Kidney (tissue), 14 donors: ENCODE results near the gene COL6A2. TPM values are rescaled to one million over a fixed set of nuclear protein-coding genes. Genes with fewer than 3 reads are reported as not detected.

ENCODE experiments used
- DNase-seq, 5 donors: peaks; one replicate each; pipeline ENCODE4 v3.0.0-alpha.2; 2013 to 2020
- FAIRE-seq: peaks from 2 replicates; lab custom pipeline; 2012; peaks lifted over from hg19 to GRCh38; lab: Jason Lieb, UNC
- H3K27ac ChIP-seq, 2 donors: one replicate each; pipeline ENCODE4 v1.7.0; 2013; ENCODE audit warnings: low read depth in 2 of 2, low read length in 2 of 2, inconsistent platforms in 1 of 2
- H3K27me3 ChIP-seq: one replicate; pipeline ENCODE4 v1.7.1; 2013; ENCODE audit warnings: low read length, inconsistent platforms; ENCODE audit not compliant: control insufficient read depth, insufficient read depth
- H3K36me3 ChIP-seq, 3 donors: one replicate each; pipeline versions ENCODE4 v1.7.0 to v1.7.1; 2013; ENCODE audit warnings: low read length in 3 of 3, control low read depth in 1 of 3, inconsistent platforms in 1 of 3; ENCODE audit not compliant: insufficient read depth in 3 of 3, control insufficient read depth in 2 of 3
- H3K4me1 ChIP-seq, 3 donors: one replicate each; pipeline versions ENCODE4 v1.7.0 to v1.7.1; 2013; ENCODE audit warnings: low read length in 3 of 3, inconsistent platforms in 1 of 3, low read depth in 1 of 3; ENCODE audit not compliant: control insufficient read depth in 2 of 3, insufficient read depth in 2 of 3
- H3K4me3 ChIP-seq, 3 donors: one replicate each; pipeline versions ENCODE4 v1.7.0 to v1.8.1; 2013; ENCODE audit warnings: low read length in 3 of 3, control low read depth in 1 of 3, inconsistent platforms in 1 of 3
- H3K9ac ChIP-seq, 3 donors: one replicate each; pipeline versions ENCODE4 v1.7.0 to v1.7.1; 2013; ENCODE audit warnings: low read length in 3 of 3, control low read depth in 1 of 3, inconsistent platforms in 1 of 3
- H3K9me3 ChIP-seq, 3 donors: one replicate each; pipeline versions ENCODE4 v1.7.0 to v1.7.1; 2013; ENCODE audit warnings: low read length in 3 of 3, control low read depth in 1 of 3, inconsistent platforms in 1 of 3; ENCODE audit not compliant: control insufficient read depth in 2 of 3, insufficient read depth in 1 of 3
- CTCF ChIP-seq: IDR thresholded peaks from 3 replicates; pipeline ENCODE4 v1.5.1; 2012; ENCODE audit warnings: mild to moderate bottlenecking, moderate library complexity, borderline replicate concordance; ENCODE audit not compliant: insufficient read depth; ENCODE audit errors: extremely low read depth
- intact Hi-C: fragments of 100-400 bp; cut with DNase I; formaldehyde crosslinking; loops from one replicate; pipeline ENCODE4 v1.11.1; 2022
- polyA plus RNA-seq: library from polyadenylated mRNA; stranded (reverse); fragments of 350-450 nt; fragmentation: Illumina TruSeq; extraction: RNeasy Lipid Tissue Mini Kit (QIAGEN cat#74804); gene quantifications from one replicate; pipeline ENCODE4 v1.2.3, GENCODE V29; 2014; ENCODE audit warnings: low read depth, low replicate concordance; ENCODE audit not compliant: insufficient read depth
- total RNA-seq: library from RNA; stranded (reverse); fragmentation: NEBNext Ultra II Directional; extraction: Animal tissue kit (Norgen Biotek cat#: 25700); gene quantifications from one replicate; pipeline ENCODE4 v1.2.1, GENCODE V29; 2021
- donor health status: control.
- donor health status: control.
- donor health status: control.
- donor health status: control.
- donor health status: control.
- donor health status: DM: yes; HTN: yes; CAD: no.
- donor health status: Normal renal cell carcinoma (clear cell type).

The COL6A2 gene
- total and polyA plus RNA-seq, 2 donors from 2014 or later, result 52.4 to 174 TPM

- peaks cover 0 to 3% (median 0%) of the 10 kb centered on the region in 3 donors for H3K36me3 ChIP-seq
- DNase-seq (peak in 2 of 5 donors; percentile 50 to 80), FAIRE-seq (no peak)
- no peaks in the 10 kb centered on the region for H3K4me1 ChIP-seq
- TF ChIP-seq CTCF, result no peak
- intact Hi-C loops, result no loop called here
- H3K27ac ChIP-seq, result no peak overlapping the region
- no peak overlapping the region for H3K9ac ChIP-seq
- no peaks in the 10 kb centered on the region for H3K27me3 ChIP-seq
- H3K9me3 ChIP-seq, result no peaks in the 10 kb centered on the region
- no peak overlapping the region for H3K4me3 ChIP-seq
These were observed 47.4 kb downstream of the COL6A2 start for GRCh38 chr21:46145159-46145839.

- Histone ChIP-seq H3K9me3 (no peaks in the 10 kb centered on the region), H3K4me3 (no peak overlapping the region), H3K27me3 (no peaks in the 10 kb centered on the region), H3K4me1 (no peaks in the 10 kb centered on the region), H3K36me3 (peaks cover 0 to 3% (median 0%) of the 10 kb centered on the region in 3 donors), H3K9ac (no peak overlapping the region), H3K27ac (no peak overlapping the region)
- intact Hi-C loops, result no loop called here
- DNase-seq (peak in 2 of 5 donors; percentile 53 to 77), FAIRE-seq (no peak)
- no peak for TF ChIP-seq CTCF
These were observed 48.2 kb downstream of the COL6A2 start for GRCh38 chr21:46145840-46146691.

- peak in 2 of 5 donors; percentile 31 to 61 for DNase-seq
- H3K36me3 ChIP-seq, result peaks cover 0 to 3% (median 0%) of the 10 kb centered on the region in 3 donors
- TF ChIP-seq CTCF, result no peak
- no peaks in the 10 kb centered on the region for H3K27me3 ChIP-seq
- intact Hi-C loops, result no loop called here
- no peaks in the 10 kb centered on the region for H3K4me1 ChIP-seq
- H3K9ac ChIP-seq, result no peak overlapping the region
- no peak for FAIRE-seq
- no peaks in the 10 kb centered on the region for H3K9me3 ChIP-seq
- H3K27ac ChIP-seq, result no peak overlapping the region
- H3K4me3 ChIP-seq, result no peak overlapping the region
These were observed 48.9 kb downstream of the COL6A2 start for GRCh38 chr21:46146856-46147255.
